ENCODE data around the gene SIX2.

The SIX2 gene

GRCh38 chr2:44989176-44989575, 20.1 kb downstream of the SIX2 start:
- no peak overlapping the region for H3K4me3 ChIP-seq (ENCODE audit: low read depth in 1 of 2, low read length in 1 of 2)
- no peak for TF ChIP-seq CTCF (IDR thresholded peaks at IDR 0.05)
- H3K27ac ChIP-seq: no peak overlapping the region
- H3K36me3 ChIP-seq: no peaks in the 10 kb centered on the region
- peaks cover 66% of the 10 kb centered on the region for H3K27me3 ChIP-seq
- H3K9me3 ChIP-seq: no peaks in the 10 kb centered on the region
- no peaks in the 10 kb centered on the region for H3K4me1 ChIP-seq (ENCODE audit: control insufficient read depth in 1 of 2, insufficient read depth in 1 of 2, low read depth in 1 of 2, low read length in 1 of 2)

- H3K4me3 ChIP-seq (ENCODE audit: low read depth in 1 of 2, low read length in 1 of 2): no peak overlapping the region
- peaks cover 49% of the 10 kb centered on the region for H3K27me3 ChIP-seq
- H3K27ac ChIP-seq: no peak overlapping the region
- no peaks in the 10 kb centered on the region for H3K36me3 ChIP-seq
- H3K9me3 ChIP-seq: no peaks in the 10 kb centered on the region
- no peaks in the 10 kb centered on the region for H3K4me1 ChIP-seq (ENCODE audit: control insufficient read depth in 1 of 2, insufficient read depth in 1 of 2, low read depth in 1 of 2, low read length in 1 of 2)
- TF ChIP-seq CTCF (IDR thresholded peaks at IDR 0.05): no peak
Measured at GRCh38 chr2:44983836-44984604, 25.2 kb downstream of the SIX2 start.

GRCh38 chr2:44981714-44982108, 27.5 kb downstream of the SIX2 start:
- H3K27ac ChIP-seq: no peak overlapping the region
- H3K27me3 ChIP-seq: peaks cover 54% of the 10 kb centered on the region
- H3K9me3 ChIP-seq: no peaks in the 10 kb centered on the region
- TF ChIP-seq CTCF (IDR thresholded peaks at IDR 0.05): peak; percentile 72
- H3K36me3 ChIP-seq: no peaks in the 10 kb centered on the region
- no peak overlapping the region for H3K4me3 ChIP-seq (ENCODE audit: low read depth in 1 of 2, low read length in 1 of 2)
- H3K4me1 ChIP-seq (ENCODE audit: control insufficient read depth in 1 of 2, insufficient read depth in 1 of 2, low read depth in 1 of 2, low read length in 1 of 2): no peaks in the 10 kb centered on the region

- Histone ChIP-seq H3K36me3 (no peaks in the 10 kb centered on the region), H3K4me1 (ENCODE audit: control insufficient read depth in 1 of 2, insufficient read depth in 1 of 2, low read depth in 1 of 2, low read length in 1 of 2) (no peaks in the 10 kb centered on the region), H3K27me3 (peaks cover 52% of the 10 kb centered on the region), H3K27ac (no peak overlapping the region), H3K4me3 (ENCODE audit: low read depth in 1 of 2, low read length in 1 of 2) (no peak overlapping the region), H3K9me3 (no peaks in the 10 kb centered on the region)
- TF ChIP-seq CTCF (IDR thresholded peaks at IDR 0.05): no peak
Measured at GRCh38 chr2:44980751-44981713, 28.2 kb downstream of the SIX2 start.

GRCh38 chr2:44979581-44979980, 29.7 kb downstream of the SIX2 start:
- Histone ChIP-seq H3K4me1 (ENCODE audit: control insufficient read depth in 1 of 2, insufficient read depth in 1 of 2, low read depth in 1 of 2, low read length in 1 of 2) (no peaks in the 10 kb centered on the region), H3K36me3 (no peaks in the 10 kb centered on the region), H3K27ac (no peak overlapping the region), H3K27me3 (peaks cover 58% of the 10 kb centered on the region), H3K9me3 (no peaks in the 10 kb centered on the region), H3K4me3 (ENCODE audit: low read depth in 1 of 2, low read length in 1 of 2) (no peak overlapping the region)
- TF ChIP-seq CTCF (IDR thresholded peaks at IDR 0.05): no peak
